Osteocyte (in vitro differentiated cells): ENCODE measurements around the gene ATP6V0A1. TPM values are rescaled to one million over a fixed set of nuclear protein-coding genes. Genes with fewer than 3 reads are reported as not detected.
"Not testable (repeated sequence)": the region's sequence is repeated elsewhere in the genome, so short reads cannot be mapped to it uniquely, and the experiment has no call there.

Experiments used
- DNase-seq: peaks from one replicate; pipeline ENCODE4 v3.0.0; 2021; ENCODE audit warnings: mixed read lengths; ENCODE audit not compliant: unreplicated experiment; ENCODE audit errors: extremely low spot score
- H3K27ac Mint-ChIP-seq: one replicate; pipeline ENCODE4 v1.8.0; 2021; ENCODE audit warnings: mild to moderate bottlenecking, mixed read lengths; ENCODE audit not compliant: unreplicated experiment
- H3K27me3 Mint-ChIP-seq: one replicate; pipeline ENCODE4 v1.8.0; 2021; ENCODE audit warnings: mixed read lengths; ENCODE audit not compliant: unreplicated experiment
- H3K36me3 Mint-ChIP-seq: one replicate; pipeline ENCODE4 v1.8.0; 2021; ENCODE audit warnings: mixed read lengths; ENCODE audit not compliant: unreplicated experiment
- H3K4me1 Mint-ChIP-seq: one replicate; pipeline ENCODE4 v1.8.0; 2021; ENCODE audit warnings: mixed read lengths; ENCODE audit not compliant: unreplicated experiment
- H3K4me3 Mint-ChIP-seq: one replicate; pipeline ENCODE4 v1.8.0; 2021; ENCODE audit warnings: mild to moderate bottlenecking, moderate library complexity, mixed read lengths; ENCODE audit not compliant: unreplicated experiment
- H3K9me3 Mint-ChIP-seq: one replicate; pipeline ENCODE4 v1.8.0; 2021; ENCODE audit warnings: mixed read lengths; ENCODE audit not compliant: unreplicated experiment
- total RNA-seq: library from RNA; stranded (reverse); gene quantifications from 2 replicates; pipeline ENCODE4 v1.2.1, GENCODE V29; 2021
- TF ChIP-seq, protein P1 (sequence below): fragments of 200-600 bp; sonication (generic); IDR thresholded peaks from 2 replicates; pipeline ENCODE4 v1.5.0; 2021; ENCODE audit warnings: antibody characterized with exemption, mild to moderate bottlenecking, moderate library complexity

ATP6V0A1 gene
- total RNA-seq, 1 donor from 2014 or later: 63.2 TPM

GRCh38 chr17:42544874-42545283 lies 86.2 kb downstream of the ATP6V0A1 start:
- H3K27ac Mint-ChIP-seq: peak overlapping the region; percentile 18
- DNase-seq: no peak
- H3K27me3 Mint-ChIP-seq: no peaks in the 10 kb centered on the region
- H3K4me1 Mint-ChIP-seq: no peaks in the 10 kb centered on the region
- no peaks in the 10 kb centered on the region for H3K9me3 Mint-ChIP-seq
- H3K36me3 Mint-ChIP-seq: peaks cover 6% of the 10 kb centered on the region
- TF ChIP-seq, protein P1, sequence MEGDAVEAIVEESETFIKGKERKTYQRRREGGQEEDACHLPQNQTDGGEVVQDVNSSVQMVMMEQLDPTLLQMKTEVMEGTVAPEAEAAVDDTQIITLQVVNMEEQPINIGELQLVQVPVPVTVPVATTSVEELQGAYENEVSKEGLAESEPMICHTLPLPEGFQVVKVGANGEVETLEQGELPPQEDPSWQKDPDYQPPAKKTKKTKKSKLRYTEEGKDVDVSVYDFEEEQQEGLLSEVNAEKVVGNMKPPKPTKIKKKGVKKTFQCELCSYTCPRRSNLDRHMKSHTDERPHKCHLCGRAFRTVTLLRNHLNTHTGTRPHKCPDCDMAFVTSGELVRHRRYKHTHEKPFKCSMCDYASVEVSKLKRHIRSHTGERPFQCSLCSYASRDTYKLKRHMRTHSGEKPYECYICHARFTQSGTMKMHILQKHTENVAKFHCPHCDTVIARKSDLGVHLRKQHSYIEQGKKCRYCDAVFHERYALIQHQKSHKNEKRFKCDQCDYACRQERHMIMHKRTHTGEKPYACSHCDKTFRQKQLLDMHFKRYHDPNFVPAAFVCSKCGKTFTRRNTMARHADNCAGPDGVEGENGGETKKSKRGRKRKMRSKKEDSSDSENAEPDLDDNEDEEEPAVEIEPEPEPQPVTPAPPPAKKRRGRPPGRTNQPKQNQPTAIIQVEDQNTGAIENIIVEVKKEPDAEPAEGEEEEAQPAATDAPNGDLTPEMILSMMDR: no peak
- H3K4me3 Mint-ChIP-seq: no peak overlapping the region

DNA sequence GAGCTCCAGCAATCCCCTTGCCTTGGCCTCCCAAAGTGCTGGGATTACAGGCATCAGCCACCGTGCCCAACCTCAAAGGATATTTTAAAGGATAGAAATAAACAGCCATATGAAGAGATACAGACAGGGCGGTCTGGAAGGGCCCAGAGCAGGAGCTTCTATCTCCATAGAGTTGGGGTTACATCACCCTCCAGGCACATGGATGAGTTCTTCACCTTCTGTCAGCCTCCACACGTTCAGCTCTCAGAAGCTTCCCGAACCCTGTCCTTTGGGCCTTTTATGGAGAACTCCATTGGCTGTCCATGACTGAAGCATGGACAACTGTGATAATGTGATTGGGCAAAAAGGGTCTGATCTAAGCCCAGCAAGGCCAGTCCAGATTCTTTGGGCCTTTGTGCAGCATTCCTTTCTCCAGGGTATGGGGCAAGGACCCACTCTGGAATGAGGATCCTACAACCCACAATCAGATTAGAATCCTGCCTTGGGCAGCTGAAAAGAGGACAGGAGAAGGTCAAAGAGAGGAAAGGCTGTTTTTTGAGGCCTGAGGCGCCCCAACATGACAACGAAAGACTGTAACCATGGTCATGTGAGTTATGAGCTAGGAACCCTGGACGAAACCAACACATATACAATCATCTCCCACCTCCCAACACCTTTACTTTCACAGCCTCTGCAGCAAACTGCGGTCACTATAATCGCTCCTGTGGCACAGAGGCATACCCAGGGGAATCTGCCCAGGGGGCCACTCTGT lies 87.3 kb downstream of the ATP6V0A1 start:
- not testable (repeated sequence) for H3K4me3 Mint-ChIP-seq, H3K36me3 Mint-ChIP-seq, H3K4me1 Mint-ChIP-seq, DNase-seq, H3K27me3 Mint-ChIP-seq, H3K9me3 Mint-ChIP-seq
- peak overlapping the region; percentile 34 for H3K27ac Mint-ChIP-seq

DNA sequence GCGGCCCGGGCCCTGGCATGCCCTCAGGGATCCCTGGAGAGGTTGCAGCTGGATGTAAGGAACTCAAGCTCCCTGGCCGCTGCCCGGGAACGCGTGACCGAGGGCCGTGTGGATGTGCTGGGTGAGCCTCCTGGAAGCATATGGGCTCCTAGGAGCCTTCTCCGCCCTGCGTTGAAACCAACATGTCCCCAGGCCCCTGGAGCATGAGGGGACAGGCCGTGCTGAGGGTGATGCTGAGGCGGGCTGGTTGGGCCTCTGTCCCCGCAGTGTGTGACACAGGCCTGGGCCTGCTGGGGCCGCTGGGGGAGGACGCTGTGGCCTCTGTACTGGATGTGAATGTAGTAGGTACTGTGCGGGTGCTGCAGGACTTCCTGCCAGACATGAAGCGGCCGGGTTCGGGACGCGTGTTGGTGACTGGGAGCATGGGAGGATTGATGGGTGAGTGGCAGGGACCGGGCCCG lies 88.4 kb downstream of the ATP6V0A1 start:
- H3K4me1 Mint-ChIP-seq: peaks cover 3% of the 10 kb centered on the region
- H3K27me3 Mint-ChIP-seq: no peaks in the 10 kb centered on the region
- no peak for DNase-seq
- H3K36me3 Mint-ChIP-seq: peaks cover 10% of the 10 kb centered on the region
- H3K9me3 Mint-ChIP-seq: no peaks in the 10 kb centered on the region
- TF ChIP-seq, protein P1: no peak
- H3K27ac Mint-ChIP-seq: no peak overlapping the region
- no peak overlapping the region for H3K4me3 Mint-ChIP-seq

- Mint-ChIP-seq H3K4me3 (no peak overlapping the region), H3K27me3 (no peaks in the 10 kb centered on the region), H3K36me3 (peaks cover 10% of the 10 kb centered on the region), H3K9me3 (no peaks in the 10 kb centered on the region), H3K27ac (no peak overlapping the region), H3K4me1 (peaks cover 3% of the 10 kb centered on the region)
- DNase-seq: no peak
- TF ChIP-seq, protein P1: no peak
Observed at GRCh38 chr17:42547698-42548069, 89.0 kb downstream of the ATP6V0A1 start.

DNA sequence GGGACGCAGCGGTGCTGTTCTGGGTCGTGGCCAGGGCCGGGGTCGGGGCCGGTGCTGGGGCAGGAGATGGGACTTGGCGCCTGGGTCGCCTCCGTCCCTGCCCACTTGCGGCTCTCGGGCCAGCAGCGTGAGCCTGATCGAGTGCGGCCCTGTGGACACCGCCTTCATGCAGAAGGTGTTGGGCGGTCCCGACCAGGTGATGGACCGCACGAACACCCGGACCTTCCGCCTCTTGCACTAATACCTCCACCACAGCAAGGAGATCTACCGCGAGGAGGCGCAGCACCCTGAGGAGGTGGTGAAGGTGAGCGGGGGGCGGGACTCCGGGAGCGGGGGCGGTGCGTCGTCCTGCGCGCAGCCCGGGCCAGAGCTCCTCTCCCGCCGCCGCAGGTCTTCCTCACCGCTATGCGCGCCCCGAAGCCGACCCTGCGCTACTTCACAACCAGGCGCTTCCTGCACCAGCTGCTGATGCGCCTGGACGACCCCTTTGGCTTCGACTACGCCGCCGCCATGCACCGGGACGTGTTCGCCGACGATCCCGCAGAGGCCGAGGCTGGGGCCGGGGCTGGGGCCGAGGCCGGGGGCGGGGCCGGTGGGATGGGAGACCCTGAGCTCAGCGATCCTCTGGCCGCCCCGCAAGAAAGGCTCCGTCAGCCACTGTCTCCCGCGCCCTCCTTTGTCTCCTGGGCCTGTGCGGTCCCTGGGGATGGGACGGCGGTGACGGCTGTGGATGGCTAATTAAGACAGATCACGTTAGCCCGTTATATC lies 89.6 kb downstream of the ATP6V0A1 start:
- H3K9me3 Mint-ChIP-seq: no peaks in the 10 kb centered on the region
- H3K36me3 Mint-ChIP-seq: peaks cover 5% of the 10 kb centered on the region
- no peak overlapping the region for H3K4me3 Mint-ChIP-seq
- H3K4me1 Mint-ChIP-seq: peaks cover 4% of the 10 kb centered on the region
- no peak overlapping the region for H3K27ac Mint-ChIP-seq
- TF ChIP-seq, protein P1: no peak
- no peak for DNase-seq
- no peaks in the 10 kb centered on the region for H3K27me3 Mint-ChIP-seq
